ENCODE measurements around the gene KRT16.
"Not testable (repeated sequence)": the region's sequence is repeated elsewhere in the genome, so short reads cannot be mapped to it uniquely, and the experiment has no call there.

The KRT16 gene

GRCh38 chr17:41612376-41613160 lies at the start of gene KRT16:
Gene KRT16 (minus strand): TSS chr17:41612767. CDS start chr17:41612688, 79 bp downstream.
- H3K27ac Mint-ChIP-seq; DNase-seq; H3K4me3 Mint-ChIP-seq; ATAC-seq; H3K36me3 Mint-ChIP-seq (ENCODE audit: low read depth); H3K9me3 Mint-ChIP-seq; H3K4me1 Mint-ChIP-seq: not testable (repeated sequence)
- peaks cover 21% of the 10 kb centered on the region for H3K27me3 Mint-ChIP-seq

- Mint-ChIP-seq H3K4me1 (peaks cover 2% of the 10 kb centered on the region), H3K27ac (no peak overlapping the region), H3K36me3 (ENCODE audit: low read depth) (no peaks in the 10 kb centered on the region), H3K4me3 (no peak overlapping the region), H3K9me3 (no peaks in the 10 kb centered on the region), H3K27me3 (peaks cover 2% of the 10 kb centered on the region)
- DNase-seq (no peak), ATAC-seq (no peak)
Observed at GRCh38 chr17:41660221-41660711, 47.7 kb upstream of the KRT16 start.

- H3K27ac Mint-ChIP-seq = no peak overlapping the region
Observed at GRCh38 chr17:41659427-41660212, 47.1 kb upstream of the KRT16 start.

DNA sequence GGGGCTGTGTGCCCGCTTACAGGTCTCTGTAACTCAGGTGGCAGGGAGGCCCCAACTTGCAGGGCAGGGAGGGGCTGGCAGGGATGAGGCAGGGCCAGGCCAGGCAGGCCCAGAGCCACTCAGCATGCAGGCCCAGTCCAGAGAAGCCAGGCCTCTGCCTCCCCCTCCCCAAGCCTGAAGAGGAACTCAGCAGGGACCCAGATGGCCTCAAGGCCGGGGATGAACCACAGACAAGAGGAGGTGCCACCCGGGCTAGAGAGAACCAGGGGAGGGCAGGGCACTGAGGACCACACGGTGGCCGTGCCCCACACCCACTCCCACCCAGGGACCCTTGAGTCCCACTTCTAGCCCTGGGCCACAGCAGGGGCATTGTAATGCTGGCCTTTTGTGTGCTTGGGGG lies 46.3 kb upstream of the KRT16 start:
- Mint-ChIP-seq H3K4me3 (no peak overlapping the region), H3K4me1 (no peaks in the 10 kb centered on the region), H3K27me3 (peaks cover 2% of the 10 kb centered on the region), H3K9me3 (no peaks in the 10 kb centered on the region), H3K27ac (no peak overlapping the region), H3K36me3 (ENCODE audit: low read depth) (no peaks in the 10 kb centered on the region)
- ATAC-seq = no peak
- DNase-seq = no peak

More at GRCh38 chr17:41659427-41660212, 47.1 kb upstream of the KRT16 start:
- peaks cover 2% of the 10 kb centered on the region for H3K27me3 Mint-ChIP-seq
- H3K9me3 Mint-ChIP-seq = no peaks in the 10 kb centered on the region
- H3K4me1 Mint-ChIP-seq = no peaks in the 10 kb centered on the region
- H3K36me3 Mint-ChIP-seq (ENCODE audit: low read depth) = no peaks in the 10 kb centered on the region
- H3K4me3 Mint-ChIP-seq = no peak overlapping the region
- ATAC-seq (no peak), DNase-seq (no peak)

DNA sequence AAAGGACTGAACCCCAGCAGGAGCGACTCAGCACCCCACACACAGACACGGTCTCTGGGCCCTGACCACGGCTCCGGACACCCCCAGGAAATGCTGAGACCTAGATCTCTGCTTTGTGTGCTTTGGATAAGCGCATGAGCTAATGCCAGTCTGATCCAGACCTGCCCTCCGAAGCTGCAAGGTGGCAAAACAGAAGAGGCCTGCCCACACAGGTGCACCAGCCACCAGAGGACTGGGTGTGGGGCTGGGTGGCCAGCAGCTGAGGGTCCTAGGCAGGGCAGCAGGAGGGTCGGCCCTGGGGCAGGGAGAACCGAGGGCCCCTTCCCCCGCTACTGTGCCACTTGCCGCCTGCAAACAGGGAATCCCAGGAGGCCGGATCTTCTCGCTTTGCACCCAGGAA lies 45.4 kb upstream of the KRT16 start:
- DNase-seq (no peak), ATAC-seq (no peak)
- Mint-ChIP-seq H3K9me3 (no peaks in the 10 kb centered on the region), H3K4me1 (no peaks in the 10 kb centered on the region), H3K4me3 (no peak overlapping the region), H3K27ac (no peak overlapping the region), H3K36me3 (ENCODE audit: low read depth) (no peaks in the 10 kb centered on the region), H3K27me3 (no peaks in the 10 kb centered on the region)

DNA sequence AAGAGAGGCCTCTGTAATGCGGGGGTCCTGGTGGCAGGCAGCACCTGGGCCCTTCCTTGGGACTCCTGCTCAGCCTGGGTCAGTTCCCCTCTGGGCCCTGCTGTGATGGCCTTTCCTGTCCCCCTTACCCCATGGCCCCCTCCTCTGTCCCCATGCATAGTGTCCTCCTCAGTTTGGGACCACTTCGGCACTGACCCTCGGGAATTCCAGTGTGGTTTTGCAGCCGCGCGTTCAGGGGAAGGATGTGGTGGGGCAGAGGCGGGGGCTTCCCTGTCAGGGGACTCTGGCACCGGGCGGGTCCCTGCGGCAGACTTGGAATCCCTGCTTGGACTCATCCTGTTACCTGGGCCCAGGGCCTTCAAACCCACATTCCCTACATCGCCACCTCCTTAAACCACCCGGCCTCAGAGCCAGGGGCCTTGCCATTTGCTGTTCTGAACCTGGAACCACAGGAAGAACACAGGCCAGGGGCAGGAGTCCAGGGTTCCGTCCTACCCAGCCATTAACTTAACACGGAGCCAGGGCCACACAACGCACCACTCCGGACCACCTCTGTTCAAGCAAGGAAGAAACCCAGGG lies 44.7 kb upstream of the KRT16 start:
- Mint-ChIP-seq H3K4me3 (no peak overlapping the region), H3K4me1 (no peaks in the 10 kb centered on the region), H3K9me3 (no peaks in the 10 kb centered on the region), H3K27me3 (no peaks in the 10 kb centered on the region), H3K36me3 (ENCODE audit: low read depth) (no peaks in the 10 kb centered on the region), H3K27ac (no peak overlapping the region)
- ATAC-seq (no peak), DNase-seq (no peak)

GRCh38 chr17:41656249-41657023 lies 43.9 kb upstream of the KRT16 start:
- no peak overlapping the region for H3K27ac Mint-ChIP-seq
- no peaks in the 10 kb centered on the region for H3K36me3 Mint-ChIP-seq (ENCODE audit: low read depth)
- no peak for DNase-seq
- no peak overlapping the region for H3K4me3 Mint-ChIP-seq
- ATAC-seq = no peak
- H3K27me3 Mint-ChIP-seq = no peaks in the 10 kb centered on the region
- H3K9me3 Mint-ChIP-seq = no peaks in the 10 kb centered on the region
- H3K4me1 Mint-ChIP-seq = no peaks in the 10 kb centered on the region

DNA sequence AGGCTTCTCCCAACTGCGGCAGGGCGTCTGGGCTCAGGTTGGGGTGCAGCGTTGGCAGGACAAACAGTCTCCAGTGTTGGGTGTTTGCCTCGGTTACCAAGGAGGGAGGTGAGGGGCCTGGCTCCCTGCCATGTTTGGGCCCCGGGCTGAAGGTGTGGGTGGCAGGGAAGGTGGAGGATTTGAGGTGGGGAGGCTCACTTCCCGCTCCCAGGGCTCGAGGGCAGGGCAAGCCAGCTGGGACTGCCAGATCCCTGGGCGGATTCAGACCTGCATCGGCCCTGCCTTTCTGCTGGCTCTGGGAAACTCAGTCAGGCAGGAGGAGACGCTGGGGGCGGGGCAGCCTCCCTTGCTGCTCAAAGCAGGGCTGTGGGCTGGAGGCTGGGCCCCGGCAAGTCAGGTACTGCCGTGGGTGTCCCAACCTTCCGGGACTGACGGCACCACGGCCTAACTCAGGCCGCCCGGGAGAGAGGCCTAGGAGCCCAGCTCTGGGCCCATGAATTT lies 43.1 kb upstream of the KRT16 start:
- Mint-ChIP-seq H3K4me3 (no peak overlapping the region), H3K27ac (no peak overlapping the region), H3K4me1 (no peaks in the 10 kb centered on the region), H3K36me3 (ENCODE audit: low read depth) (no peaks in the 10 kb centered on the region), H3K9me3 (no peaks in the 10 kb centered on the region), H3K27me3 (no peaks in the 10 kb centered on the region)
- DNase-seq = no peak
- ATAC-seq = no peak

GRCh38 chr17:41654678-41655607 lies 42.4 kb upstream of the KRT16 start:
- no peaks in the 10 kb centered on the region for H3K27me3 Mint-ChIP-seq
- no peaks in the 10 kb centered on the region for H3K36me3 Mint-ChIP-seq (ENCODE audit: low read depth)
- no peak for ATAC-seq
- no peaks in the 10 kb centered on the region for H3K9me3 Mint-ChIP-seq
- H3K4me3 Mint-ChIP-seq = no peak overlapping the region
- H3K4me1 Mint-ChIP-seq = no peaks in the 10 kb centered on the region
- DNase-seq = no peak
- H3K27ac Mint-ChIP-seq = no peak overlapping the region

GRCh38 chr17:41653892-41654677 lies 41.5 kb upstream of the KRT16 start:
- Mint-ChIP-seq H3K27ac (no peak overlapping the region), H3K27me3 (no peaks in the 10 kb centered on the region), H3K4me3 (no peak overlapping the region), H3K4me1 (no peaks in the 10 kb centered on the region), H3K9me3 (no peaks in the 10 kb centered on the region), H3K36me3 (ENCODE audit: low read depth) (no peaks in the 10 kb centered on the region)
- no peak for ATAC-seq
- no peak for DNase-seq

- Mint-ChIP-seq H3K4me1 (peaks cover 3% of the 10 kb centered on the region), H3K9me3 (no peaks in the 10 kb centered on the region), H3K36me3 (ENCODE audit: low read depth) (no peaks in the 10 kb centered on the region), H3K27ac (no peak overlapping the region), H3K4me3 (no peak overlapping the region), H3K27me3 (peaks cover 2% of the 10 kb centered on the region)
- ATAC-seq (no peak), DNase-seq (no peak)
Observed at GRCh38 chr17:41653421-41653820, 40.9 kb upstream of the KRT16 start.

- peaks cover 2% of the 10 kb centered on the region for H3K27me3 Mint-ChIP-seq
- H3K36me3 Mint-ChIP-seq (ENCODE audit: low read depth) = no peaks in the 10 kb centered on the region
- no peak overlapping the region for H3K4me3 Mint-ChIP-seq
- ATAC-seq = no peak
- H3K27ac Mint-ChIP-seq = no peak overlapping the region
- DNase-seq = no peak
- peaks cover 8% of the 10 kb centered on the region for H3K4me1 Mint-ChIP-seq
- no peaks in the 10 kb centered on the region for H3K9me3 Mint-ChIP-seq
Observed at GRCh38 chr17:41652461-41652970, 39.9 kb upstream of the KRT16 start.

Data from activated naive CD8-positive, alpha-beta T cell treated with anti-CD3 and anti-CD28 coated beads, Interleukin-2, amount 50 U/mL, for 24 hours (primary cell).